Liver (tissue), 3 donors: Measurements from ENCODE around the gene BEST3.
"Not testable (repeated sequence)": the region's sequence is repeated elsewhere in the genome, so short reads cannot be mapped to it uniquely, and the experiment has no call there.

Experiments
- ATF3 ChIP-seq: IDR thresholded peaks from 2 replicates; pipeline ENCODE4 v1.6.1; 2016; ENCODE audit warnings: antibody characterized with exemption
- CTCF ChIP-seq: fragments of 150-350 bp; IDR thresholded peaks from 2 replicates; pipeline ENCODE4 v1.5.1; 2017; ENCODE audit warnings: improper control_type of control experiment, low read depth, low read length; ENCODE audit not compliant: missing input control
- HNF4G ChIP-seq: IDR thresholded peaks from 2 replicates; pipeline ENCODE4 v1.6.1; 2016; ENCODE audit warnings: antibody characterized with exemption
- donor health status: healthy.
- donor health status: healthy.

DNA sequence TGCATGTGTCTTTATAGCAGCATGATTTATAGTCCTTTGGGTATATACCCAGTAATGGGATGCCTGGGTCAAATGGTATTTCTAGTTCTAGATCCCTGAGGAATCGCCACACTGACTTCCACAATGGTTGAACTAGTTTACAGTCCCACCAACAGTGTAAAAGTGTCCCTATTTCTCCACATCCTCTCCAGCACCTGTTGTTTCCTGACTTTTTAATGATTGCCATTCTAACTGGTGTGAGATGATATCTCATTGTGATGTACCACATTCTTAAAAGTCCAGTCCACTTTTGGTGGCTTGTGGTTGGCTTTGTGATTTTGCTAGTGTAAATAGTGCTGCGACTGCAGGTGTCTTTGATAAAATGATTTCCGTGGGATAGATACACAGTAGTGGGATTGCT, 94.8 kb downstream of the BEST3 start:
- not testable (repeated sequence) for TF ChIP-seq CTCF, HNF4G, ATF3
